HG02588 (cell line): ENCODE data around the gene OAS3.

Experiments
- ATAC-seq: cut with Tn5 transposase; IDR thresholded peaks from one replicate; pipeline ENCODE4 v1.9.1; 2021; ENCODE audit warnings: mild to moderate bottlenecking, moderate library complexity; ENCODE audit not compliant: unreplicated experiment

Gene OAS3

DNA sequence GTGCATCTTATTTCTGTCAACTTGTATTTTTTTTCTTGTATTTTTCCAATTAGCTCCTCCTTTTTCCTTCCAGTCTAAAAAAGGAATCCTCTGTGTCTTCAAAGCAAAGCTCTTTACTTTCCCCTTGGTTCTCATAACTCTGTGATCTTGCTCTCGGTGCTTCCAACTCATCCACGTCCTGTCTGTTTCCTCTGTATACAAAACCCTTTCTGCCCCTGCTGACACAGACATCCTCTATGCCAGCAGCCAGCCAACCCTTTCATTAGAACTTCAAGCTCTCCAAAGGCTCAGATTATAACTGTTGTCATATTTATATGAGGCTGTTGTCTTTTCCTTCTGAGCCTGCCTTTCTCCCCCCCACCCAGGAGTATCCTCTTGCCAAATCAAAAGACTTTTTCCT lies 72.4 kb downstream of the OAS3 start:
- no peak for ATAC-seq

DNA sequence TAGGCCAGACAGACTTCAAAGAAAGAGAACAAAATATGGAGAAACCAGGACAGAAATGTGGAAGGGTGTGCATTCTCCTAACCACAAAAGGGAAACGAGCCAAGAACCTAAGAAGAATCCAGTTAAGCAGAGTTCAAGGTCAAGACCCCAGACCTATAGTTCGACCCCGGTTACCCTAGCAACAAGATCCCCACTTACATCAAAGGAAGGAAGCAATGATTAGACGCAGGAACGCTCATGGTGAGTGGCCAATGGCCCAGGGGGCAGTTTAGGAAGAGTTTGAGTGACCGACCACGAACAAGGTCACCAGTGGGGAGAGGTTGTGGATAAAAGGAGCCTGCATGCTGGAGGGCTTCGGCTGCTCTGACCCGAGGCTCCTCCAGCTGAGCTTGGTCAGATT lies 76.3 kb downstream of the OAS3 start:
- ATAC-seq: no peak

GRCh38 chr12:113016796-113017195 lies 78.5 kb downstream of the OAS3 start:
- no peak for ATAC-seq

- no peak for ATAC-seq
Measured at GRCh38 chr12:113019025-113019424, 80.8 kb downstream of the OAS3 start.

DNA sequence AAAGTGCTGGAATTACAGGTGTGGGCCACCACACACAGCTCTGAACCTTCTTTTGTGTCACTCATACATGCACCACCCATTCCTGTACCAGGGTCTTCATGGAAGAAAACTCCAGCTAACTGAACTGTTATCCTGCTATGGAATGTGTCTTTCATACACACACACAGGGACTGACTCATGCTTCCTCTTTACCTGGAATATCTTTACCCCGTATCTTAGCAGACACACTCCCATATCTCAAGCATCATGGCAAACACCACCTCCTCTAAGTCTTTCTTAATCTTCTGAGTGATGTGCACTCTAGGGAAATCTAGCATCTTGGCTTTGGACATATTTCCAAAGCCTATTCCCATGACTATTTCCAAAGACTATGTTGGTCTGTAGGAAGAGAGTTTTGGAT lies 83.2 kb downstream of the OAS3 start:
- no peak for ATAC-seq
